ENCODE data around the gene HECTD2.
"Not testable (repeated sequence)": the region's sequence is repeated elsewhere in the genome, so short reads cannot be mapped to it uniquely, and the experiment has no call there.

HECTD2 gene

GRCh38 chr10:91513598-91514424 lies 103.7 kb downstream of the HECTD2 start:
- Histone ChIP-seq H3K4me3 (ENCODE audit: low read depth, low read length) (peak overlapping the region; percentile 14), H2AFZ (ENCODE audit: low read length, unreplicated experiment) (peak overlapping the region; percentile 45), H3K27ac (ENCODE audit: low read depth, low read length) (no peak overlapping the region), H3K36me3 (ENCODE audit: insufficient read depth, low read length) (peaks cover 8% of the 10 kb centered on the region), H3K79me2 (ENCODE audit: control insufficient read depth, insufficient read depth, low read length, unreplicated experiment) (no peaks in the 10 kb centered on the region), H3K27me3 (ENCODE audit: insufficient read depth, low read length) (no peaks in the 10 kb centered on the region), H3K4me1 (ENCODE audit: control insufficient read depth, insufficient read depth, low read length, unreplicated experiment) (peaks cover 23% of the 10 kb centered on the region)

GRCh38 chr10:91514787-91515186 lies 104.6 kb downstream of the HECTD2 start:
- Histone ChIP-seq H2AFZ (ENCODE audit: low read length, unreplicated experiment) (no peak overlapping the region), H3K27me3 (ENCODE audit: insufficient read depth, low read length) (no peaks in the 10 kb centered on the region), H3K4me3 (ENCODE audit: low read depth, low read length) (no peak overlapping the region), H3K36me3 (ENCODE audit: insufficient read depth, low read length) (peaks cover 8% of the 10 kb centered on the region), H3K27ac (ENCODE audit: low read depth, low read length) (no peak overlapping the region), H3K4me1 (ENCODE audit: control insufficient read depth, insufficient read depth, low read length, unreplicated experiment) (peaks cover 23% of the 10 kb centered on the region), H3K79me2 (ENCODE audit: control insufficient read depth, insufficient read depth, low read length, unreplicated experiment) (no peaks in the 10 kb centered on the region)

- H3K4me1 ChIP-seq (ENCODE audit: control insufficient read depth, insufficient read depth, low read length, unreplicated experiment) = peaks cover 15% of the 10 kb centered on the region
- no peaks in the 10 kb centered on the region for H3K79me2 ChIP-seq (ENCODE audit: control insufficient read depth, insufficient read depth, low read length, unreplicated experiment)
- no peak overlapping the region for H3K27ac ChIP-seq (ENCODE audit: low read depth, low read length)
- no peak overlapping the region for H2AFZ ChIP-seq (ENCODE audit: low read length, unreplicated experiment)
- peaks cover 8% of the 10 kb centered on the region for H3K36me3 ChIP-seq (ENCODE audit: insufficient read depth, low read length)
- H3K27me3 ChIP-seq (ENCODE audit: insufficient read depth, low read length) = no peaks in the 10 kb centered on the region
- no peak overlapping the region for H3K4me3 ChIP-seq (ENCODE audit: low read depth, low read length)
Observed at GRCh38 chr10:91517394-91517793, 107.2 kb downstream of the HECTD2 start.

GRCh38 chr10:91519899-91520514 lies 109.9 kb downstream of the HECTD2 start:
- H2AFZ ChIP-seq (ENCODE audit: low read length, unreplicated experiment) = no peak overlapping the region
- H3K79me2 ChIP-seq (ENCODE audit: control insufficient read depth, insufficient read depth, low read length, unreplicated experiment) = no peaks in the 10 kb centered on the region
- peaks cover 3% of the 10 kb centered on the region for H3K4me1 ChIP-seq (ENCODE audit: control insufficient read depth, insufficient read depth, low read length, unreplicated experiment)
- peaks cover 8% of the 10 kb centered on the region for H3K36me3 ChIP-seq (ENCODE audit: insufficient read depth, low read length)
- no peak overlapping the region for H3K27ac ChIP-seq (ENCODE audit: low read depth, low read length)
- H3K4me3 ChIP-seq (ENCODE audit: low read depth, low read length) = no peak overlapping the region
- no peaks in the 10 kb centered on the region for H3K27me3 ChIP-seq (ENCODE audit: insufficient read depth, low read length)

- Histone ChIP-seq H3K4me3 (ENCODE audit: low read depth, low read length) (no peak overlapping the region), H3K4me1 (ENCODE audit: control insufficient read depth, insufficient read depth, low read length, unreplicated experiment) (peaks cover 3% of the 10 kb centered on the region), H3K36me3 (ENCODE audit: insufficient read depth, low read length) (peaks cover 8% of the 10 kb centered on the region), H2AFZ (ENCODE audit: low read length, unreplicated experiment) (no peak overlapping the region), H3K27ac (ENCODE audit: low read depth, low read length) (no peak overlapping the region), H3K27me3 (ENCODE audit: insufficient read depth, low read length) (no peaks in the 10 kb centered on the region), H3K79me2 (ENCODE audit: control insufficient read depth, insufficient read depth, low read length, unreplicated experiment) (no peaks in the 10 kb centered on the region)
Observed at GRCh38 chr10:91520661-91521060, 110.5 kb downstream of the HECTD2 start.

GRCh38 chr10:91521439-91521838 lies 111.3 kb downstream of the HECTD2 start:
- peaks cover 8% of the 10 kb centered on the region for H3K36me3 ChIP-seq (ENCODE audit: insufficient read depth, low read length)
- no peak overlapping the region for H3K4me3 ChIP-seq (ENCODE audit: low read depth, low read length)
- H3K4me1 ChIP-seq (ENCODE audit: control insufficient read depth, insufficient read depth, low read length, unreplicated experiment) = peaks cover 3% of the 10 kb centered on the region
- no peak overlapping the region for H3K27ac ChIP-seq (ENCODE audit: low read depth, low read length)
- no peaks in the 10 kb centered on the region for H3K27me3 ChIP-seq (ENCODE audit: insufficient read depth, low read length)
- no peak overlapping the region for H2AFZ ChIP-seq (ENCODE audit: low read length, unreplicated experiment)
- no peaks in the 10 kb centered on the region for H3K79me2 ChIP-seq (ENCODE audit: control insufficient read depth, insufficient read depth, low read length, unreplicated experiment)

GRCh38 chr10:91525896-91526712 lies 116.0 kb downstream of the HECTD2 start:
- Histone ChIP-seq H3K79me2 (ENCODE audit: control insufficient read depth, insufficient read depth, low read length, unreplicated experiment) (no peaks in the 10 kb centered on the region), H3K27ac (ENCODE audit: low read depth, low read length) (no peak overlapping the region), H2AFZ (ENCODE audit: low read length, unreplicated experiment) (no peak overlapping the region), H3K4me1 (ENCODE audit: control insufficient read depth, insufficient read depth, low read length, unreplicated experiment) (peaks cover 3% of the 10 kb centered on the region), H3K4me3 (ENCODE audit: low read depth, low read length) (no peak overlapping the region), H3K27me3 (ENCODE audit: insufficient read depth, low read length) (peaks cover 4% of the 10 kb centered on the region; the same call in 1 of the 2 replicates), H3K36me3 (ENCODE audit: insufficient read depth, low read length) (no peaks in the 10 kb centered on the region)

GRCh38 chr10:91528080-91528479 lies 117.9 kb downstream of the HECTD2 start:
- H3K4me3 ChIP-seq (ENCODE audit: low read depth, low read length) = no peak overlapping the region
- no peaks in the 10 kb centered on the region for H3K36me3 ChIP-seq (ENCODE audit: insufficient read depth, low read length)
- no peaks in the 10 kb centered on the region for H3K4me1 ChIP-seq (ENCODE audit: control insufficient read depth, insufficient read depth, low read length, unreplicated experiment)
- no peak overlapping the region for H2AFZ ChIP-seq (ENCODE audit: low read length, unreplicated experiment)
- H3K79me2 ChIP-seq (ENCODE audit: control insufficient read depth, insufficient read depth, low read length, unreplicated experiment) = no peaks in the 10 kb centered on the region
- H3K27me3 ChIP-seq (ENCODE audit: insufficient read depth, low read length) = peaks cover 4% of the 10 kb centered on the region; the same call in 1 of the 2 replicates
- no peak overlapping the region for H3K27ac ChIP-seq (ENCODE audit: low read depth, low read length)

GRCh38 chr10:91528768-91529167 lies 118.6 kb downstream of the HECTD2 start:
- no peaks in the 10 kb centered on the region for H3K36me3 ChIP-seq (ENCODE audit: insufficient read depth, low read length)
- H2AFZ ChIP-seq (ENCODE audit: low read length, unreplicated experiment) = no peak overlapping the region
- no peaks in the 10 kb centered on the region for H3K4me1 ChIP-seq (ENCODE audit: control insufficient read depth, insufficient read depth, low read length, unreplicated experiment)
- H3K79me2 ChIP-seq (ENCODE audit: control insufficient read depth, insufficient read depth, low read length, unreplicated experiment) = no peaks in the 10 kb centered on the region
- H3K4me3 ChIP-seq (ENCODE audit: low read depth, low read length) = no peak overlapping the region
- H3K27ac ChIP-seq (ENCODE audit: low read depth, low read length) = no peak overlapping the region
- peaks cover 4% of the 10 kb centered on the region; the same call in 1 of the 2 replicates for H3K27me3 ChIP-seq (ENCODE audit: insufficient read depth, low read length)

GRCh38 chr10:91534789-91535188 lies 124.6 kb downstream of the HECTD2 start:
- not testable (repeated sequence) for H3K79me2 ChIP-seq (ENCODE audit: control insufficient read depth, insufficient read depth, low read length, unreplicated experiment); H3K27me3 ChIP-seq (ENCODE audit: insufficient read depth, low read length); H3K36me3 ChIP-seq (ENCODE audit: insufficient read depth, low read length); H3K4me3 ChIP-seq (ENCODE audit: low read depth, low read length); H2AFZ ChIP-seq (ENCODE audit: low read length, unreplicated experiment); H3K4me1 ChIP-seq (ENCODE audit: control insufficient read depth, insufficient read depth, low read length, unreplicated experiment); H3K27ac ChIP-seq (ENCODE audit: low read depth, low read length)

Measured in ACC112 (cell line).